HCT116 (cell line): ENCODE results near the gene BYSL. TPM values are rescaled to one million over a fixed set of nuclear protein-coding genes. Genes with fewer than 3 reads are reported as not detected.

ENCODE experiments used
- ATAC-seq: fragments of 200-7000 bp; cut with Tn5 transposase; 2 replicates; pipeline ENCODE4 v1.9.1; 2020; ENCODE audit warnings: mild to moderate bottlenecking, moderate library complexity
- BruUV-seq: library from RNA; stranded (reverse); fragments of 400-500 nt; replicated peaks from 2 replicates; lab custom pipeline; 2021; lab: Mats Ljungman, UMichigan
- CTCF ChIA-PET: fragments of 300-600 bp; sonication (Branson Sonifier 250); formaldehyde crosslinking; loops from one replicate; lab custom pipeline; 2021; ENCODE audit warnings: antibody characterized with exemption; lab: Charles Lee
- POLR2A ChIA-PET: fragments of 300-600, 350-600 bp; sonication (Branson Sonifier 250); formaldehyde crosslinking; loops from one replicate; lab custom pipeline; 2021; ENCODE audit warnings: antibody characterized with exemption; lab: Charles Lee
- RAD21 ChIA-PET, 2 experiments: fragments of 300-600 bp; sonication (Branson Sonifier 250); formaldehyde crosslinking; loops; one replicate each; lab custom pipeline; 2023; ENCODE audit warnings: low total read pairs in 2 of 2; ENCODE audit not compliant: uncharacterized antibody in 2 of 2, unreplicated experiment in 2 of 2, low non-redundant PET in 1 of 2; lab: Charles Lee
- DNase-seq: peaks from one replicate; pipeline ENCODE4 v3.0.0-alpha.2; 2010; ENCODE audit warnings: low read depth, low spot score
- H2AFZ ChIP-seq: fragments of 200-600 bp; shearing (Covaris generic), sonication (generic); 2 replicates; pipeline ENCODE4 v1.6.1; 2017; ENCODE audit warnings: low read depth, mixed run types, mixed read lengths, antibody characterized with exemption, low read length; ENCODE audit not compliant: poor library complexity, severe bottlenecking
- H3K27ac ChIP-seq: 2 replicates; pipeline ENCODE4 v1.5.1; 2012; ENCODE audit warnings: low read depth, low read length
- H3K27me3 ChIP-seq: fragments of 200-600 bp; sonication (generic); 2 replicates; pipeline ENCODE4 v1.6.1; 2016; ENCODE audit warnings: mixed run types, low read length, mixed read lengths; ENCODE audit not compliant: insufficient read depth
- H3K36me3 ChIP-seq, 2 experiments: fragments of 200-500 bp in 1 of 2; fragments of 200-600 bp in 1 of 2; sonication (Bioruptor generic) in 1 of 2; sonication (generic) in 1 of 2; 2 replicates each; pipeline versions ENCODE4 v1.5.1 to v1.6.1; 2014 to 2016; ENCODE audit warnings: low read length in 2 of 2, inconsistent platforms in 1 of 2, mixed read lengths in 1 of 2, mixed run types in 1 of 2; ENCODE audit not compliant: insufficient read depth in 2 of 2, control insufficient read depth in 1 of 2
- H3K4me1 ChIP-seq, 2 experiments: fragments of 200-600 bp in 1 of 2; sonication (generic) in 1 of 2; 2 replicates each; pipeline versions ENCODE4 v1.5.1 to v1.6.1; 2012 to 2017; ENCODE audit warnings: low read length in 2 of 2, inconsistent platforms in 1 of 2, mild to moderate bottlenecking in 1 of 2, mixed read lengths in 1 of 2, mixed run types in 1 of 2, moderate library complexity in 1 of 2; ENCODE audit not compliant: insufficient read depth in 2 of 2, control insufficient read depth in 1 of 2
- H3K4me2 ChIP-seq: fragments of 200-600 bp; sonication (generic); 2 replicates; pipeline ENCODE4 v1.6.1; 2017; ENCODE audit warnings: mixed run types, low read length, mixed read lengths
- H3K4me3 ChIP-seq, 2 experiments: fragments of 200-600 bp in 1 of 2; sonication (generic) in 1 of 2; replicated peaks in 1 of 2; 2 replicates each; pipeline ENCODE4 v1.5.1; 2011 to 2016; ENCODE audit warnings: low read length in 2 of 2, control low read depth in 1 of 2, low read depth in 1 of 2, mild to moderate bottlenecking in 1 of 2, mixed read lengths in 1 of 2, mixed run types in 1 of 2
- H3K79me2 ChIP-seq: fragments of 200-600 bp; sonication (generic); 2 replicates; pipeline ENCODE4 v1.6.1; 2017; ENCODE audit warnings: mild to moderate bottlenecking, mixed run types, low read length, moderate library complexity, mixed read lengths; ENCODE audit not compliant: insufficient read depth
- H3K9ac ChIP-seq: fragments of 200-600 bp; sonication (generic); 2 replicates; pipeline ENCODE4 v1.6.1; 2016; ENCODE audit warnings: low read length, mixed read lengths
- H3K9me2 ChIP-seq: fragments of 200-600 bp; sonication (generic), shearing (Covaris generic); 2 replicates; pipeline ENCODE4 v1.6.1; 2017; ENCODE audit warnings: mixed run types, mild to moderate bottlenecking, moderate library complexity; ENCODE audit not compliant: insufficient read depth
- H3K9me3 ChIP-seq, 2 experiments: fragments of 200-500 bp in 1 of 2; fragments of 200-600 bp in 1 of 2; sonication (Bioruptor generic) in 1 of 2; sonication (generic) in 1 of 2; 2 replicates each; pipeline ENCODE4 v1.6.1; 2014 to 2017; ENCODE audit warnings: low read length in 2 of 2, mixed read lengths in 2 of 2, inconsistent platforms in 1 of 2, low read depth in 1 of 2, mild to moderate bottlenecking in 1 of 2, mixed run types in 1 of 2, moderate library complexity in 1 of 2; ENCODE audit not compliant: control insufficient read depth in 1 of 2, insufficient read depth in 1 of 2
- H4K20me1 ChIP-seq: fragments of 200-600 bp; sonication (generic), shearing (Covaris generic); 2 replicates; pipeline ENCODE4 v1.6.1; 2017; ENCODE audit warnings: mixed run types, mild to moderate bottlenecking, moderate library complexity; ENCODE audit not compliant: insufficient read depth
- FOSL1 ChIP-seq: IDR thresholded peaks from 2 replicates; pipeline ENCODE4 v1.6.1; 2012; ENCODE audit warnings: low read depth
- ZFX ChIP-seq: fragments of 450-650 bp; IDR thresholded peaks from 2 replicates; pipeline ENCODE4 v1.6.1; 2017
- intact Hi-C: fragments of 100-400 bp; cut with micrococcal nuclease; formaldehyde crosslinking; loops from 2 replicates; pipeline ENCODE4 v1.10.0; 2022
- total RNA-seq: library from RNA; stranded (reverse); gene quantifications from one replicate; pipeline ENCODE4 v1.2.1, GENCODE V29; 2021; ENCODE audit not compliant: unreplicated experiment

The BYSL gene
- total RNA-seq, 1 experiment from 2014 or later, result 55.7 TPM

GRCh38 chr6:41960028-41960427 lies 38.7 kb downstream of the BYSL start:
- CTCF ChIA-PET, result no interaction called here
- TF ChIP-seq FOSL1, result no peak
- RAD21 ChIA-PET, result no interaction called here
- Histone ChIP-seq H3K9ac (no peak overlapping the region), H3K27ac (no peak overlapping the region), H3K9me2 (no peaks in the 10 kb centered on the region), H3K4me1 (peaks cover 0 to 11% of the 10 kb centered on the region in 2 experiments; a peak in 1 of 4 replicates), H3K27me3 (no peaks in the 10 kb centered on the region), H3K9me3 (no peaks in the 10 kb centered on the region), H4K20me1 (no peaks in the 10 kb centered on the region), H3K79me2 (no peaks in the 10 kb centered on the region), H3K36me3 (no peaks in the 10 kb centered on the region), H2AFZ (no peak overlapping the region), H3K4me2 (no peak overlapping the region), H3K4me3 (no peak overlapping the region)
- DNase-seq, result no peak
- POLR2A ChIA-PET, result no interaction called here
- no TSS peak for BruUV-seq
- intact Hi-C loops, result no loop called here
- no peak for ATAC-seq

GRCh38 chr6:41963371-41963770 lies 42.1 kb downstream of the BYSL start:
- H3K9me3 ChIP-seq, result no peaks in the 10 kb centered on the region
- no peak overlapping the region for H2AFZ ChIP-seq
- RAD21 ChIA-PET, result no interaction called here
- DNase-seq, result no peak
- no peak for ATAC-seq
- H3K27ac ChIP-seq, result no peak overlapping the region
- TF ChIP-seq ZFX, result no peak
- TF ChIP-seq, all 23 proteins: peak for 0
- Histone ChIP-seq H3K4me1 (peaks cover 24 to 37% of the 10 kb centered on the region in 2 experiments), H3K9me2 (no peaks in the 10 kb centered on the region), H3K4me2 (no peak overlapping the region), H3K36me3 (no peaks in the 10 kb centered on the region), H4K20me1 (no peaks in the 10 kb centered on the region), H3K4me3 (no peak overlapping the region), H3K9ac (no peak overlapping the region), H3K27me3 (no peaks in the 10 kb centered on the region), H3K79me2 (no peaks in the 10 kb centered on the region)
- intact Hi-C loops, result no loop called here
- ChIA-PET POLR2A (interaction anchor here (0.6 kb wide), 1 partner anchor 43 kb away, joined by 3 read pairs; the partner anchor contains the start of genes BYSL and MED20), CTCF (no interaction called here)
- no TSS peak for BruUV-seq
